PC-9 (cell line): ENCODE data around the gene PLEKHA7.

ENCODE experiments used
- CTCF ChIP-seq: fragments of 200-600 bp; sonication (generic); conservative IDR thresholded peaks from 2 replicates; pipeline ENCODE4 v1.6.1; 2017; ENCODE audit warnings: mixed run types, antibody characterized with exemption, mild to moderate bottlenecking, moderate library complexity
- EZH2 ChIP-seq: fragments of 200-600 bp; sonication (generic); IDR thresholded peaks from 2 replicates; pipeline ENCODE4 v1.8.0; 2017; ENCODE audit warnings: antibody characterized with exemption, low read depth

GRCh38 chr11:16921019-16921418, 93.2 kb downstream of the PLEKHA7 start:
- no peak for TF ChIP-seq CTCF
- TF ChIP-seq EZH2, result no peak
